ENCODE measurements around the gene KIAA1755.

GRCh38 chr20:38179846-38180245 lies 80.7 kb downstream of the KIAA1755 start:
- TF ChIP-seq, protein P1, sequence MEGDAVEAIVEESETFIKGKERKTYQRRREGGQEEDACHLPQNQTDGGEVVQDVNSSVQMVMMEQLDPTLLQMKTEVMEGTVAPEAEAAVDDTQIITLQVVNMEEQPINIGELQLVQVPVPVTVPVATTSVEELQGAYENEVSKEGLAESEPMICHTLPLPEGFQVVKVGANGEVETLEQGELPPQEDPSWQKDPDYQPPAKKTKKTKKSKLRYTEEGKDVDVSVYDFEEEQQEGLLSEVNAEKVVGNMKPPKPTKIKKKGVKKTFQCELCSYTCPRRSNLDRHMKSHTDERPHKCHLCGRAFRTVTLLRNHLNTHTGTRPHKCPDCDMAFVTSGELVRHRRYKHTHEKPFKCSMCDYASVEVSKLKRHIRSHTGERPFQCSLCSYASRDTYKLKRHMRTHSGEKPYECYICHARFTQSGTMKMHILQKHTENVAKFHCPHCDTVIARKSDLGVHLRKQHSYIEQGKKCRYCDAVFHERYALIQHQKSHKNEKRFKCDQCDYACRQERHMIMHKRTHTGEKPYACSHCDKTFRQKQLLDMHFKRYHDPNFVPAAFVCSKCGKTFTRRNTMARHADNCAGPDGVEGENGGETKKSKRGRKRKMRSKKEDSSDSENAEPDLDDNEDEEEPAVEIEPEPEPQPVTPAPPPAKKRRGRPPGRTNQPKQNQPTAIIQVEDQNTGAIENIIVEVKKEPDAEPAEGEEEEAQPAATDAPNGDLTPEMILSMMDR (IDR thresholded peaks at IDR 0.05 in 4 of 5, conservative IDR thresholded peaks at IDR 0.05 in 1 of 5): no peak
- TF ChIP-seq POLR2A (IDR thresholded peaks at IDR 0.05): no peak

All from gastrocnemius medialis (tissue), 4 donors.